Gastroesophageal sphincter (tissue), 3 donors: ENCODE data around the gene ZNF787.

Experiments
- CTCF ChIP-seq, 4 experiments: fragments of 200-600 bp in 2 of 4; fragments of 450-650 bp in 2 of 4; sonication (generic) in 1 of 4; IDR thresholded peaks; one replicate each; pipeline ENCODE4 v1.5.1; 2017 to 2019; ENCODE audit warnings: antibody characterized with exemption in 4 of 4, mild to moderate bottlenecking in 2 of 4, moderate library complexity in 2 of 4
- EP300 ChIP-seq: sonication (generic); formaldehyde crosslinking; IDR thresholded peaks from one replicate; pipeline ENCODE4 v1.6.1; 2017; ENCODE audit warnings: antibody characterized with exemption, mild to moderate bottlenecking
- POLR2A ChIP-seq, 2 donors: fragments of 450-650 bp; IDR thresholded peaks; one replicate each; pipeline ENCODE4 v1.6.1; 2017; ENCODE audit warnings: antibody characterized with exemption in 2 of 2, mild to moderate bottlenecking in 2 of 2, moderate library complexity in 1 of 2
- POLR2AphosphoS5 ChIP-seq: sonication (generic); formaldehyde crosslinking; IDR thresholded peaks from one replicate; pipeline ENCODE4 v1.6.1; 2017; ENCODE audit warnings: antibody characterized with exemption

GRCh38 chr19:56152644-56153043, 31.5 kb upstream of the ZNF787 start:
- TF ChIP-seq CTCF (IDR thresholded peaks at IDR 0.05) (no peak), POLR2A (IDR thresholded peaks at IDR 0.05) (no peak), POLR2AphosphoS5 (no peak), EP300 (no peak)
